ENCODE results near the gene DAPK1.

DNA sequence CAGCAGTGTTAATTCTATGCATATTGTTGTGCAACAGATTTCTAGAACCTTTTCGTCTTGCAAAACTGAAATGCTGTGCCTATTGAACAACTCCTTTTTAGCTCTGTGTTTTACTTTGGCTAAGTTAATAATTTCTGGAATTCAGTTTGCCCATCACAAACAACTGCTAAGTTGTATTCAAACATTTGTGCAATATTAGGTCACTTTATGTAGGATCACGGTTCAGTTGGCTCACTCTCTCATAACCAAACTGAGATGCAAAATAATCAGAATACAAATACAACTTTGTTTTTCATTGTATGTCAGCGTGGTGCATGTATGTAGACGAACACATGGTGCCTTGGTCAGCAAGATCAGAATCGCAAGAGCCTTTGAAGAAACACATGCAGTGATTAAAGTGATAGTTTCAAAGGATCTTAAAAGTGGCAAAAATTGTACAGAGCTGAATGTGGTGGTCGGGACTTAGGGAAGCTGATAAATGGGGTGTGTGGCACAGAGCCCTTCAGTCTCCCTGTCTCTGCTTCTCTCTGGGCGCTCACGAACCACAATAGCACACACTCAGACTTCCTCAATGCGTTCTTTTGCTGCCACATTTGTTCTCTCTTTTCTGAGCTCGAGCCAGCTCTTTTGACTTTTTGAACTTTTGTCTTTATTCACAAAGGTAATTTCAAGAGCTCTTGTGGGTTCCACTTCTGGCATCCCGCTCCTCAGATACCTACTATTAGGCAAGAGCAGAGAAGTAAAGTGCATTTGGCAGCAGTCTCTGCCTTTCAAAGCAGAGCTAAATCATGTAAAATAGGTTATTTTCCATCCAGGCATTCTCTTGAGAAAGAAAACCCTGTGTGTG lies 115.8 kb downstream of the DAPK1 start:
- TF ChIP-seq, protein P1, sequence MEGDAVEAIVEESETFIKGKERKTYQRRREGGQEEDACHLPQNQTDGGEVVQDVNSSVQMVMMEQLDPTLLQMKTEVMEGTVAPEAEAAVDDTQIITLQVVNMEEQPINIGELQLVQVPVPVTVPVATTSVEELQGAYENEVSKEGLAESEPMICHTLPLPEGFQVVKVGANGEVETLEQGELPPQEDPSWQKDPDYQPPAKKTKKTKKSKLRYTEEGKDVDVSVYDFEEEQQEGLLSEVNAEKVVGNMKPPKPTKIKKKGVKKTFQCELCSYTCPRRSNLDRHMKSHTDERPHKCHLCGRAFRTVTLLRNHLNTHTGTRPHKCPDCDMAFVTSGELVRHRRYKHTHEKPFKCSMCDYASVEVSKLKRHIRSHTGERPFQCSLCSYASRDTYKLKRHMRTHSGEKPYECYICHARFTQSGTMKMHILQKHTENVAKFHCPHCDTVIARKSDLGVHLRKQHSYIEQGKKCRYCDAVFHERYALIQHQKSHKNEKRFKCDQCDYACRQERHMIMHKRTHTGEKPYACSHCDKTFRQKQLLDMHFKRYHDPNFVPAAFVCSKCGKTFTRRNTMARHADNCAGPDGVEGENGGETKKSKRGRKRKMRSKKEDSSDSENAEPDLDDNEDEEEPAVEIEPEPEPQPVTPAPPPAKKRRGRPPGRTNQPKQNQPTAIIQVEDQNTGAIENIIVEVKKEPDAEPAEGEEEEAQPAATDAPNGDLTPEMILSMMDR (IDR thresholded peaks at IDR 0.05): no peak
- TF ChIP-seq ZFX (IDR thresholded peaks at IDR 0.05; ENCODE audit: borderline replicate concordance): no peak

Measured in 22Rv1 (cell line).